HFFc6 (cell line): ENCODE results near the gene ANO8. TPM values are rescaled to one million over a fixed set of nuclear protein-coding genes. Genes with fewer than 3 reads are reported as not detected.

Source experiments
- DNase-seq: peaks from one replicate; pipeline ENCODE4 v3.0.0-alpha.2; 2018
- H3K27ac Mint-ChIP-seq: 2 replicates; pipeline ENCODE4 v1.8.0; 2020; ENCODE audit warnings: mild to moderate bottlenecking, mixed read lengths
- H3K27me3 Mint-ChIP-seq: 2 replicates; pipeline ENCODE4 v1.8.0; 2021; ENCODE audit warnings: mild to moderate bottlenecking, moderate library complexity, mixed read lengths; ENCODE audit not compliant: insufficient read depth
- H3K36me3 Mint-ChIP-seq: 2 replicates; pipeline ENCODE4 v1.8.0; 2021; ENCODE audit warnings: low read depth, mixed read lengths
- H3K4me1 Mint-ChIP-seq: 2 replicates; pipeline ENCODE4 v1.8.0; 2020; ENCODE audit warnings: low read depth, mixed read lengths
- H3K4me3 Mint-ChIP-seq: 2 replicates; pipeline ENCODE4 v1.8.0; 2020; ENCODE audit warnings: mild to moderate bottlenecking, moderate library complexity, mixed read lengths
- H3K9me3 Mint-ChIP-seq: 2 replicates; pipeline ENCODE4 v1.8.0; 2020; ENCODE audit warnings: mild to moderate bottlenecking, mixed read lengths
- total RNA-seq, 6 experiments: library from RNA; stranded (reverse); fragmentation: NEBNext Ultra II Directional; extraction: Animal tissue kit (Norgen Biotek cat#: 25700); gene quantifications; 2 replicates in 1 of 6; 3 replicates in 5 of 6; pipeline ENCODE4 v1.2.3, GENCODE V29; 2021
- TF ChIP-seq, protein P1 (sequence below): fragments of 200-600 bp; sonication (generic); IDR thresholded peaks from 2 replicates; pipeline ENCODE4 v1.5.0; 2021; ENCODE audit warnings: antibody characterized with exemption, mild to moderate bottlenecking

Gene ANO8
- total RNA-seq, 6 experiments from 2014 or later = 4.4 to 6.0 (median 5.0) TPM

DNA sequence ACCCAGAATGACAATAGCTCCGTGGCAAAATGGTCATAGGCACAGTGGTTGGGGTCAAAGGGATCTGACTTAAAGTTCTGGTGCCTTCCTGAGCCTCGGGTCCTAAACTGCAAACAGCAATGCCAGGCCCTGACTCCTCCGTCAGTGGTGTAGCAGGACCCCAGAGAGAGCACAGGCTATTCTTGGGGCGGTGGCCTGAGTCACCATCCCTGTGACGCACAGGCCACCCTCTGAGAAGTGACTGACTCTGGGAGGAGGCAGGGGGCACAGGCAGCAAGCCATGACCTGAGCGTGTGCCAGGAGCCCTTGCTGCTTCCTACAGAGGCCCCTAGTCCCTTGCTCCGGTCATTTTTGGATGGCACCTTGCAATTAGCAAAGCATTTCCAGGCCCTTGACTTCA is 23.7 kb upstream of the ANO8 start:
- TF ChIP-seq, protein P1, sequence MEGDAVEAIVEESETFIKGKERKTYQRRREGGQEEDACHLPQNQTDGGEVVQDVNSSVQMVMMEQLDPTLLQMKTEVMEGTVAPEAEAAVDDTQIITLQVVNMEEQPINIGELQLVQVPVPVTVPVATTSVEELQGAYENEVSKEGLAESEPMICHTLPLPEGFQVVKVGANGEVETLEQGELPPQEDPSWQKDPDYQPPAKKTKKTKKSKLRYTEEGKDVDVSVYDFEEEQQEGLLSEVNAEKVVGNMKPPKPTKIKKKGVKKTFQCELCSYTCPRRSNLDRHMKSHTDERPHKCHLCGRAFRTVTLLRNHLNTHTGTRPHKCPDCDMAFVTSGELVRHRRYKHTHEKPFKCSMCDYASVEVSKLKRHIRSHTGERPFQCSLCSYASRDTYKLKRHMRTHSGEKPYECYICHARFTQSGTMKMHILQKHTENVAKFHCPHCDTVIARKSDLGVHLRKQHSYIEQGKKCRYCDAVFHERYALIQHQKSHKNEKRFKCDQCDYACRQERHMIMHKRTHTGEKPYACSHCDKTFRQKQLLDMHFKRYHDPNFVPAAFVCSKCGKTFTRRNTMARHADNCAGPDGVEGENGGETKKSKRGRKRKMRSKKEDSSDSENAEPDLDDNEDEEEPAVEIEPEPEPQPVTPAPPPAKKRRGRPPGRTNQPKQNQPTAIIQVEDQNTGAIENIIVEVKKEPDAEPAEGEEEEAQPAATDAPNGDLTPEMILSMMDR = no peak
- H3K27me3 Mint-ChIP-seq = peaks cover 13% of the 10 kb centered on the region
- no peak for DNase-seq
- no peaks in the 10 kb centered on the region for H3K9me3 Mint-ChIP-seq
- no peaks in the 10 kb centered on the region for H3K36me3 Mint-ChIP-seq
- H3K4me1 Mint-ChIP-seq = no peaks in the 10 kb centered on the region
- no peak overlapping the region for H3K4me3 Mint-ChIP-seq
- no peak overlapping the region for H3K27ac Mint-ChIP-seq

DNA sequence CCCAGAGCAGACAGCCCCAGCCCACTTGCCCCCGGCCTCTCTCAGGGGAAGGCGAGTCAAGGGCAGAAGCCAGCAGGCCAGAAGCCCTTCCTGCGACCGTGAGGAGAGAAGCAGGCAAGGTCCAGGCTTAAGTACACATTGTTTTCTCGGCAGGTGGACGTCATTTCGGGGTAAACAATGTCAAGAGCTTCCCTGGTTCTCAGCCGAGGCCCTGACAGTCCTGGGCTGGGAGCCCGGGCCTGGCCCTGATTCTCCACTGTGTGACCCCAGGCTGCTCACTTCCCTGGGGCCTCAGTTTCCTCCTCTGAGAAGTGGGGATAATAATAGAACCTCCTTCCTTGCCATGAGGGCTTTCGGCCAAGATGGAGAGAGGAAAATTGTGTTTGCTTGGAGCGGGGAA is 23.1 kb upstream of the ANO8 start:
- no peak overlapping the region for H3K27ac Mint-ChIP-seq
- H3K4me3 Mint-ChIP-seq = no peak overlapping the region
- H3K36me3 Mint-ChIP-seq = no peaks in the 10 kb centered on the region
- H3K9me3 Mint-ChIP-seq = no peaks in the 10 kb centered on the region
- peaks cover 17% of the 10 kb centered on the region for H3K27me3 Mint-ChIP-seq
- H3K4me1 Mint-ChIP-seq = no peaks in the 10 kb centered on the region
- TF ChIP-seq, protein P1 = no peak
- DNase-seq = no peak

DNA sequence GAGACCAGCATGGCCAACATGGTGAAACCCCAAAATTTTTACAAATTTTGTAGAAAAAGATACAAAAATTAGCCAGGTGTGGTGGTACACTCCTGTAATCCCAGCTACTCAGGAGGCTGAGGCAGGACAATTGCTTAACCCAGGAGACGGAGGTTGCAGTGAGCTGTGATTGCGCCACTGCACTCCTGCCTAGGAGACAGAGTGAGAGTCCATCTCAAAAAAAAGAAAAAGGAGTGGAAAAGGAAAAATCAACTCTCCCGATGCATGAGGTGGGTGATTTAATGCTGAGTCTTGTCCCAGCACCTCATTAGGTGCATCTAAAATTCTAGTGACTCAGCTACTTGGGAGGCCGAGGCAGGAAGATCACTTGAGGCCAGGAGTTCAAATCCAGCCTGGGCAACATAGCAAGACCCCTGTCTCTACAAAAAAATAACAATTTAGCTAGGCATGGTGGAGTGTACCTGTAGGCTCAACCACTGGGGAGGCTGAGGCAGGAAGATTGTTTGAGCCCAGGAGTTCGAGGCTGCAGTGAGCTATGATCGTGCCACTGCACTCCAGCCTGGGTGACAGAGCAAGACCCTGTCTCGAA is 22.5 kb upstream of the ANO8 start:
- no peaks in the 10 kb centered on the region for H3K4me1 Mint-ChIP-seq
- no peak for DNase-seq
- peaks cover 13% of the 10 kb centered on the region for H3K27me3 Mint-ChIP-seq
- H3K36me3 Mint-ChIP-seq = no peaks in the 10 kb centered on the region
- TF ChIP-seq, protein P1 = no peak
- no peak overlapping the region for H3K4me3 Mint-ChIP-seq
- H3K9me3 Mint-ChIP-seq = no peaks in the 10 kb centered on the region
- H3K27ac Mint-ChIP-seq = no peak overlapping the region

DNA sequence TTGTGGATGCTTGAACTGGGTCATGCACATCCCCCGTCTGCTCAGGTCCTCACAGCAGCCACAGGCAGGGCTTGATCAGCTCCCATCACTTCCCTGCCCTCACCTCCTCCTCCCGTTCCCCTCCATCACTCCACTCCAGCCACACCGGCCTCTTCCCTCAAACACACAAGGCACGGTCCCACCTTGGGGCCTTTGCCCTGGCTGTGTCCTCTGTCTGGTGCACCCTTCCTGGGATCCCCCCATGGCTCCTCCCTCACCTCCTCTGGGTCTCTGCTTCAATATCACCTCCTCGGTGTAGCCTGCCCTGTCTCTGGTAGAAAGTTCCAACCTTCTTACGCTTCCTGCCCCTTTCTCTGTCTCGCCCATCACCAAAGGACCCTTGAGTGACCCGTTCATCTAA is 18.7 kb upstream of the ANO8 start:
- peaks cover 7% of the 10 kb centered on the region; the same call in 1 of the 2 replicates for H3K4me1 Mint-ChIP-seq
- DNase-seq = no peak
- TF ChIP-seq, protein P1 = no peak
- no peak overlapping the region for H3K27ac Mint-ChIP-seq
- no peaks in the 10 kb centered on the region for H3K9me3 Mint-ChIP-seq
- H3K27me3 Mint-ChIP-seq = peaks cover 16% of the 10 kb centered on the region
- H3K4me3 Mint-ChIP-seq = no peak overlapping the region
- H3K36me3 Mint-ChIP-seq = no peaks in the 10 kb centered on the region

DNA sequence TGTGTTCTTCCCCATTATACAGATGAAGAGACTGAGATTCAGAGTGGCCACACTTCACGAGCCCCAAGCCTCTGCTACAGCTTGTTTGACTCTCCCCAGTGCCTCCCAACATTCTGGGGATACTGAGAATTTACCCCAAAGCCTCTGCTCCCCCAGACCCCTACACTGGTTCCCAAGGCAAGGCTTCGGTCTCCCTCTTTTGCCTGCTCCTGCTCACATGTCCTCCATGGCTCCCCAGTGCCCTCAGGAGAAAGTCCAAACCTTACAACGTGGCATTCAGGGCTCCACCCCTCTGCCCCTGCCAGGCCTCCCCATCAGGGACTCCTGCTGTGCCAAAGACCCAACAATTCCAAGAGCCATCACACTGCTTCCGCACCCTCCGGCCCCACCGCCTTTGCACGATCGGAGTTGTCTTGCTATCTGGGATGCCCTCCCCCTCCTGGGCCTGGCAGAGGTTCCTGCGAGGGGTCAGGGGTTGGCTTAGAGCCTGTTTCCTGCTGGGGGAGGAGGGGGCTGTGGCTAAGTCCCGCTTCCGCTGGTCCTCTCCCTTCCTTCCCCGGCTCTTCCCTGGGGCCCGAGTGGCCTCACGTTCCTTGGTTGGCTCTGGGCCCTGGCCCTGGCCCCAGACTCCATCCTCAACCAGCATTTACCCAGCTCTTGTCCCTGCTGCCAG is 18.1 kb upstream of the ANO8 start:
- Mint-ChIP-seq H3K4me1 (peaks cover 8% of the 10 kb centered on the region), H3K4me3 (no peak overlapping the region), H3K36me3 (no peaks in the 10 kb centered on the region), H3K27me3 (peaks cover 16% of the 10 kb centered on the region), H3K9me3 (no peaks in the 10 kb centered on the region), H3K27ac (no peak overlapping the region)
- no peak for DNase-seq
- TF ChIP-seq, protein P1 = no peak
